Stimulated activated CD4-positive, alpha-beta T cell treated with anti-CD3 and anti-CD28 coated beads, Interleukin-4, amount 100 ng/mL, for 1 hour (primary cell): ENCODE measurements around the gene CSTF1.
"Not testable (repeated sequence)": the region's sequence is repeated elsewhere in the genome, so short reads cannot be mapped to it uniquely, and the experiment has no call there.

ENCODE experiments used
- DNase-seq: peaks from one replicate; pipeline ENCODE4 v3.0.0-alpha.2; 2020

CSTF1 gene

DNA sequence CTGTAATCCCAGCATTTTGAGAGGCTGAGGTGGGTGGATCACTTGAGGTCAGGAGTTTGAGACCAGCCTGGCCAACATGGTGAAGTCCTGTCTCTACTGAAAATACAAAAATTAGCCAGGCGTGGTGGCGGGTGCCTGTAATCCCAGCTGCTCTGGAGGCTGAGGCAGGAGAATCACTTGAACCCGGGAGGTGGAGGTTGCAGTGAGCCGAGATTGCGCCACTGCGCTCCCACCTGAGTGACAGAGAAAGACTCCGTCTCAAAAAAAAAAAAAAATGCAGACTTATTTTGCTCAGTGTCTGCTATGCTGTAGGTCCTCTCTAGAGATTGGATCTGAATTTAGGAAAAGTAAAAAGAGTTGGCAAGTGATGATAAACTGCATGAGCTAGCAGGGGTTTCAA is 18.8 kb downstream of the CSTF1 start:
- not testable (repeated sequence) for DNase-seq

DNA sequence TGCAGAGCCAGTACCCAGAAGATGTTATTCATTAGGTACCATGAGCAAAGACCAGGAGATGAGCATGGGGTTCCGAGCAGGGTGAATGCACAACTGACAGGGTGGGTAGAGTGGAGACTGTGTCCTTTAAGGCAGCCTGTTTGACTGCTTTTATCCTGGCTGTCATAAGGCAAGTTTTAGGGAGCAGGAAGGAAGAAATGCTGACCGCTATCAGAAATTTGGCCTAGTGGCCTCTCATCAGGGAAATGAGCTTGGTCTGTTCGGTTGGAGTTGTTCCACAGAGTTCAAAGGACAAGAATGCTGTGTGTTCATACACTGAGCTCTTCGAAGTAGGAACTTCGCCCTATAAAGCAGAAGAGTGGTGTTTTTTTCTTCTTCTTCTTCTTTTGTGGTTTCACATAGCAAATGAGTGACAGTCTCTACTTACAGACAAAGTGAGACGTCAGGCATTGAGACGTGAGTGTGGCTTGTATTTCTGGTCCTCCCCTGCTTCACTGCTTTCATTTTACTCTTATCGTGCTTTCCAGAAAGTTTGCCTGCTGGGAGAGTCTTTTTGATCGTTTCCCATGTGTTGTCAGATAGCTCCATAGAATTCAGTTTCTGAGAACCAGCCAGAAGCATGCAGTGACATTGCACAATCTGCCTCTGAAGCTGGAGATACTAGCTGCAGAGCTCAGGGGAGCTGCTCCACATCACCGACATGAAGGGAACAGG is 19.5 kb downstream of the CSTF1 start, which contains the start of gene CASS4:
Gene CASS4, plus strand, starts transcription at position 502 of the 714 bp plus-strand sequence. Its CDS starts 199 bp downstream, at position 701.
- DNase-seq = no peak

DNA sequence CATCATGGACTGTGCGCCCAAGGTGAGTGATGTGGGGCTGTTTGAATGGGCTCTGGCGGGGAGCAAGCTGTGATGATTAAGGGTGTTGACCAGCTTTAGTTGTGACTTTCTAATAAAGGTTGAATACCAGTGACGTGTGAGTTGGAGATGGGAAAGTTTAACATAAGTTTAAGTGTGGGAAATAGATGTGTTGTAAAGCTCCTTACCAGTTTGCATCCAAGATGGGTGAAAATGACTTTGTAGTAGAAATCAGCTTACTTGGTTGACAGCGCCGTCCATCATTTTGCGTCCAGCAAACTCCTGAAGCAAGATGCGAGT is 20.0 kb downstream of the CSTF1 start:
- DNase-seq = no peak

DNA sequence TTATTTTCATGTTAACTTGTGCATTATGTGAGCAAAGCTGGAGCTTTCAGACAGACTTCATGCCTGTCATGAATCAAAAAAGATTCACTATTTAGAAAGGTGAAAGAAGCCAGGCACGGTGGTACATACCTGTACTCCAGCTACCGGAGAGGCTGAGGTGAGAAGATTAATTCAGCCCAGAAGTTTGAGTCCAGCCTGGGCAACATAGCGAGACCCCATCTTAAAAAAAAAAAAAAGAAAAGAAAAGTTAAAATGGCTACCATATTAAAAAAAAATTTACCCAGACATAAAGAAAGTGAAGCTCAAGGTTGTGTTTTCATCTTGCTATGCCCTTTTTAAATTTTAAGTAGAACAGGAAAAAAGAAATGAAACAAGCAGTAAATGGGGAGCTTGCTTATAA is 20.5 kb downstream of the CSTF1 start:
- DNase-seq = no peak

DNA sequence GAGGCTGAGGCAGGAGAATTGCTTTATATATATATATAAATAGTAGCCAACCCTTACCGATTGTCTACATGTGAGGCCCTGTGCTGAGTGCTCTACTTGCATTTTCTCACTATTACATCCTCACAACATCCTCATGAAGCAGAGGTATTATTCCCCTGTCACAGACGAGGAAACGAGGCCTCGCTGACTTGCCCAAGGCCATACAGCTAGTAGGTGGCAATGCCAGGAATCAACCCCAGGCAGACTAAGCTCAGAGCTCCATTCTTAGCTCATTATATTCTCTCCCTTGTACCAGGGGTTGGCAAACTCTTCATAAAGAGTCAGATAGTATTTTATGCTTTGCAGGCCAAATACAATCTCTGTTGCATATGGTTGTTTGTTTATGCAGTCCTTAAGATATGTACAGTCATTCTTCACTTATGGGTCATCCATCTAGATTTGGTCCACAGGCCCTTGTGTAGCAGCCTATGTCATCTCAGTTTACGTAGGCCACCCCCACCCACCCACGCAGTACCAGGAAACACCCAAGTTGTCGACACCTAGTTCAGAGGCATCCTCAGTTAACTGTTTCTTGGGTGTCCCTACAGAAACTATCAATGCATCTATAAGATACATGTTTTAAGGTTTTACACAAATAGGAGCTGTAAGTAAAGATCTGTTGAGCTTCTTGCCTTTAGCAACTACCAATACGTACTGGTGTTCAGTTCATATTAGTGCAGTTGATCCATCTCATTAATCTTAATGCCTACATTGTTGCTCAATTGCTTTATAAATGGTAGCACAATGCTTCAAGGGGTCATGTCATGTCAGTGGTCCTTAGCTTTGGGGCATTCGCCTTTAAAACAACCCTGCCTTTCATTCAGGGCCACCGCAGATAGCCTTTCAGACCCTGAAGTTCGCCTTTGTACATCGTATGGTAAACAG is 22.7 kb downstream of the CSTF1 start:
- peak; percentile 61 for DNase-seq

DNA sequence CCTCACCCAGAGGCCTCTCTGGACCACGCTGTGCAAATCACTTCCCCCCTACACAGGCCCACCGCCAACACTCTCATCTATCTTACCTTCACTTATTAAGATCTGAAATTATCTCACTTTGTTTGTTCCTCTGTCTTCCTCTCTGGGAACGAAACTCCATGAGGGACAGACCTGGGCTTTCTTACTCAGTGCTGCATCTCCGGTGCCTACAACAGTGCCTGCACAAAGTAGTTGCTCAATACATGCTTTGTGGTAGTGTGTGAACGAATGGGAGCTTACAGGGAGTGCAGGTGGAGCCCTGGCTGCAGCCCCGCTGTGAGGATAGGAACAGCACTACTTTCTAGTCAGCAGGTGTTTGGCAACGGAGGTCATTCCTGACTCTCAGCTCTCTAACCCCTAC is 25.0 kb downstream of the CSTF1 start:
- DNase-seq = no peak

DNA sequence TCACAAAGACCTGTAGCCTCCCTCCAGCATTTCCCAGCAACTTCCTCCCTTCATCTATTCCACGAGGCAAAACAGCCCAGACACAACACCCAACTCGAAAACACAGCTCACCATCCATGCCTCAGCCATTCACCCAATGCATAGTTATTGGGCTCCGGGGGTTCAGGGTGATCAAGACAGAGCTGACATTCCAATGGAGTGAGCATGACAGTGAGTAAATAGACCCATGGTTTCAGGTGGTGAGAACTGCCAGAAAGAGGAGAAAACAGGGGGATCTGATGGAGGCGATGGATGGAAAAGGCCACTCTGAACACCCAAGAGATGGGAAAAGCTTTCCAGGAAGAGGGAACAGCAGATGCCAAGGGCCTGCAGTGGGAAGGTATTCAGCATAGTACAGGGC is 25.5 kb downstream of the CSTF1 start:
- no peak for DNase-seq

DNA sequence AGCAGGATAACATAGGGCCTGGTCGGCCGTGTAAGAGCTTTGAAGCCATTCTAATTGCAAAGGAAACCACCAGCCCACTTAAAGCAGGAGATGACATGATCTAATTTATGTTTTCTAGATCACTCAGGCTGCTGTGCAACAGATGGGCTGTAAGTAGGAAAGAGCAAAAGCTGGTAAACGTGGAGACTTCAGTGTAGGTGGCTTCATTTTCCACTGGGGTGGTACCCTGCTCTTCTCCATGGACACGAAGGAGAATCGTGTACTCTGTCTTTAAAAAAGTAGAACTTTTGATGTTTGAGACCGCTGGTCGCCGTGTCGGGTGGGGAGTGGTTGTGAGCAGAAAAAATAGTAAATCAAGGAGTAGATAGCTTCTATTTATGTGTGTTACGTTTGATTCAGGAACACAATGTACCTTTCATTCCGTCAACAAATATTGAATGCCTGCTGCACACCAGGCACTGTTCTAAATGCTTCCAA is 26.0 kb downstream of the CSTF1 start:
- no peak for DNase-seq

DNA sequence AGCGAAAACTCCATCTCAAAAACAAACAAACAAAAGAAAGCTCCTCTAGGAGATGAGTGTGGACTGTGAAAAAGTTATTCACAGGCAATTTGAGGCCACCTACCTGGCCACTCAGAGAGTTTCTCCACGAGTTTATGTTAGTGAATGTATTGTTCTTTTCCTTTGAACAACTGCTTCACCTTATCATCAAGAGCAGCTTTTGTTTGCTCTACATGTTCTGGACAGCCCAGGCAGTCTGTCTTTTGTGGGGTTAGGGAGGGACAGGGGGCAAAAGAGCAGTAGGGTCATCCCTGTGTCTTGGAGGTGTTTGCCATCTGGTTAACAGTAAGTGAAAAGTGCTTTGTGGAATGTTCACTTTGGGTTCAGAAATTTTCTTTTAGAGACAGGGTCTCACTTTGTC is 27.6 kb downstream of the CSTF1 start:
- DNase-seq = no peak

DNA sequence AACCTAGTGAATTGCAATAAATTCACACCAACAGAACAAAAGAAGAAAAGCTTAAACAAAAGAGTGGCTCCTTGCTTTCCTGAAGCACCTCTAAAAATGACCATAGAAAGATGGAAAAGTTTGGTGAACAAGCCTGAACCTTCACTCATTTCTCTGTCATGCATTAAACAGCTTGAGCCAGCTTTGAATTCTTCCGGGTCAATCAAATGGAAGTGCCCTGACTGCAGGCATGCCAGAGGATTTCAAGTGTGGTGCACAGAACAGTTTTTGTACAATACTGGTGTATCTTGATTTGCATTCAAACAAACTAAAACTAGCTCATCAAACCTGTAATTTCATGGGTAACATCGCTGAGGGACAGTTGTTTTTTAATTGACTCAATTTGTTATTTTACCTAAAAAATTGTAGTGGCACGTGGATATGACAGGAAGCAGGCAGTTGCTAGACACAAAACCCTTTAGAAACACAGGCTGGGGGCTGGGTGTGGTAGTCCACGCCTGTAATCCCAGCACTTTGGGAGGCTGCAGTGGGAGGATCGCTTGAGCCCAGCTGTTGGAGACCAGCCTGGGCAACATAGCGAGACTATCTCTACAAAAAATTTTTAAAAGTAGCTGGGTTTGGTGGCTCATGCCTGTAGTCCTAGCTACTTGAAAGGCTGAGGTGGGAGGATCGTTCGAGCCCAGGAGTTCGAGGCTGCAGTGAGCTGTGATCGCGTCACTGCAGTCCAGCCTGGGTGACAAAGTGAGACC is 28.7 kb downstream of the CSTF1 start:
- DNase-seq = no peak

DNA sequence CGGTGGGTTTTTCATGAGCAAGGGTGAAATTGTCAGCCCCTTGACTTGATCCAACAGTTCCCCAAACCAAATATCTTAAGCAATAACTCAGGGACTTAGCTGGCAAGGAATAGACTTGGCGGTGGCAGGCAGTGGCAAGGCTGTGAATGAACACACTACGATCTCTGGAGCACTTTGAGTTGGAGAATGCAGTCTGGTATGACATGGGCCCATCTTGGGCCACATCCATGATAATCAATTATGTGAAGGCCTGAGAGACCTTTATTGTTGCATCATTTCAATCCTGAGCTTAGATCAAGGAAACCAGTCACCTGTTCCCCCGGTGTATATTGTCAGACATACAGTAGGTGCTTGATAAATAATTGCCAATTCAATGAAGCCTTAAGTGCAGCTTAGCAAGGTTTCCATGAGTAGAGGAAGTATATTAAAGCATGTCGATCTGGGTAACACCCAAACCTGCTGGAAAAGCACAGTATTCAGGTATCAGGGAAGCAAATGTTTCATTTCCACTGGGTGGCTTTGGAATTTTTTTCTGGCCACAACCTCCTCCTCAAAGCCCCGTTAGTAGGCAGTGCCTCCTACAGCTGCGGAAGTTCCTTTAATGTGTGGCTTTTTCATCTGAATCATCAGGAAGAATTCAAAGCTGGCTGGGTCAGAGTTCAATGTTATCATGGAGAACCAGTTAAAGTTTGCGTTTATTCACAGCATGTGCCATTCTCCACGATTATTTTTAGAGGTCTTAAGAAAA is 29.8 kb downstream of the CSTF1 start:
- no peak for DNase-seq

DNA sequence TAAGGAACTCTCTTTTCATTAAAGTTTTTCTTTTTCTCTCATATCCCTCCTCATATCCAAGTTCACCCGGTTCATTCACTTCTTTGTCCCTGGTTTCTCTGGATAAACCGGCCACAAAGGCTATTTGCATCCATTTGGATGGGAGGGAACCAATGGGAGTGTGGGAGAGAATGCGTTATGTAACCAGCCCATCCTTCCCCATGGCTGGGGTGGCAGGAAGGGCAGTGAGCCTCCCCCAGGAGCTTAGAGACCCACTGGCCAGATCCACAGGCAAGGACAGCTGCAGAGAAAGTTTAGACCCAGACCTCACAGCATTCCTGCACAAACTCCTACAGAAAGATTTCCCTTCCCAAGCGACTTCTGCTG is 30.4 kb downstream of the CSTF1 start:
- no peak for DNase-seq

DNA sequence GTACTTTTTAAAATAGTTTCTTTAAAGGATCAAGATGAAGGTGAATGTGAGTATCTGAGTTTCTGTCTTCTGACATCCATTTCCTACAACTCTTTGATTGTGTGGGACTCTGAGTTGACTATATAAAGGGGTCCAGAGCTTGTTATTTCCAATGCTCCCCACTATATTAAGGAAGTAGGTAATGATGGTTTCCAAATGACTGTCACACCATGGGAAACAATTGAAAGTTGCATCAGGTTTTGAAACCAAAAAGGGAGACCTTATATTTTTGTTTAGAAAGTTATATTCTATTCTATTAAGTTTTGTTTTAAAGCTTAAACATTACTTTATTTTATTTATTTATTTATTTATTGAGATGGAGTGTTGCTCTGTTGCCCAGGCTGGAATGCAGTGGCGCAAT is 30.8 kb downstream of the CSTF1 start:
- DNase-seq = no peak

DNA sequence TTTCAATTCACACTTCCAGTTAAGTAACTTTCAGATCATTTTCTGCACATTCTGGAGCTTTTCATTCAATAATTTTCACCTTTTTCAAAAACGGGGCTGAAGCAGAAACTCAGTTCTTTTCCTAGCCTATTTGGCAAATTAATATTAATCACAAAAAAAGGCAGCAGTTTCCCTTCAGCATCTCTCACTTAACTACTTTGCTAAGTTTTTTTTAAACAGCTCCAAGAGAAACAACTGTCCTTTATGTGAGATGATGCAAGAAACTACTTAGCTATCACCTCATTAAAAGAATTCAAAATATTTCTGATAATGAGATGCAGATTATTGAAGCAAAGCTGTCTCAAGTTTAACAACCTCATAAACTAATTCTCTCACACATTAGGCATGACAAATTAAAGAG is 31.4 kb downstream of the CSTF1 start:
- no peak for DNase-seq

DNA sequence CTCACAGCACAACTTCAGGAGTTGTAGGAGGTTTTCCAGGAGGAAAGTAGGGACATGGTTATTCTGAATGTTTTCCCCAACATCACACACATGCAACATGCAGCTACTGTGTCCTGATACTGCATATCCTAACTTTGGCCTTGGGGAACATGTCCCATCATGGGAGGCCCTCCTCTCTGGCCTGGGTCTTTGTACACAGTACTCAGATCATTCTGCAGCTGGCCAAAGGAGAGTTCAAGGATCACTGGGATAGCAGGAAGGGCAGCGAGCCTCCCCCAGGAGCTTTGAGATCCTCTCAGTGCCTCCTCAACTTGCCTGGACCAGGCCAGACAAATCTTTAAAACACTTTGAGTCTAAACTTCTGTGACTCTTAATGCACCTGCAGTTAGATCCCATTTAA is 32.5 kb downstream of the CSTF1 start:
- no peak for DNase-seq

DNA sequence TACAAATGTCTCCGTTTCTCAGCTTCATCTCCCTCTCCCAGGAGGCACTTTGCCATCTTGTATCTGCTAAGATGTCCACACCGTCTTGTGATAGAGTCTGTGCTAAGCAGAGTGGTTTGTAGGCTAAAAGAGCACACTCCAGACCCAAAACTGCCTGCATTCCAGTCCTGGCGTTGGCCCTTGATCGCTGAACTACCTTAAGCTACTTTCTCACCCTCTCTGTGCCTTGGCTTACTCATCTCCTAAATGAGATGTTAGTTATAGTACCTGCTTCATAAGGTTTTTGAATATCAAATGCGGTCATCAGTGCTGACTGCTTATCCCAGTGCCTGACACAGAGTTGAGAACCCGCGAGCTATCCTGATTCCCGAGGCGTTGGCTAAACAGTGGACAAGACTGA is 33.6 kb downstream of the CSTF1 start:
- no peak for DNase-seq

DNA sequence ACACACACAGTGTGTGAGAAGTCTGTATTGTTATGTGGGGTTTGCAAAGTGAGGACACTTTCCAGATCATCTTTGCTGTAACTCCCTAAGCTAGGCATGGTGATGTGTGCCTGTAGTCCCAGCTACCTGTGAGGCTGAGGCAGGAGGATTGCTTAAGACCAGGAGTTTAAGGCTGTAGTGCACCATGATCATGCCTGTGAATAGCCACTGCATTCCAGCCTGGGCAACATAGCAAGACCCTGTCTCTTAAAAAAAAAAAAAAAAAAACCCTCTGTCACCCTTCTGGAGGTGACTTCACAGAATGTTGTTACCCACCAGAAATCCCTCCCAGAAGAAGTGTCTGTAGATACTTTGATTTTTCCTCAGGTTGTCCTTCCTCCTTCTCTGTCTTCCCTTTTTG is 34.5 kb downstream of the CSTF1 start:
- no peak for DNase-seq

DNA sequence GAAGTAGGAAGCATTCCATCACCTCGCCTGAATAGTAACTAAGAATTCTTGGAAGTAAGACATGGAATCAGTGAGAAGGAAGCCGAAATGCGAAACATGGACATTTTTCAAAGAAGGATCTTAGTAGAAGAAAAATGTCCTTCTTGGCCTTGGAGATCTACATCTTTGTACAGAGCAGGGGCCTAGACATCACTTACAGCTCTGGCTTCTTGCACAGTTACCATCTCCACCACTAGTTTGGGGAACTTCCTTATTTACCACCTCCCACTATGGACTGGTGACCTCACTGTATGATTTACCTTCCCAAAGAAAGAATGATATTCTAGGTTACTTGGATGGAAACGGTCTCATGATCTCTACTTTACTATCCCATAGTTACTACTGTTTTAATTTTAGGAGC is 35.4 kb downstream of the CSTF1 start:
- no peak for DNase-seq

DNA sequence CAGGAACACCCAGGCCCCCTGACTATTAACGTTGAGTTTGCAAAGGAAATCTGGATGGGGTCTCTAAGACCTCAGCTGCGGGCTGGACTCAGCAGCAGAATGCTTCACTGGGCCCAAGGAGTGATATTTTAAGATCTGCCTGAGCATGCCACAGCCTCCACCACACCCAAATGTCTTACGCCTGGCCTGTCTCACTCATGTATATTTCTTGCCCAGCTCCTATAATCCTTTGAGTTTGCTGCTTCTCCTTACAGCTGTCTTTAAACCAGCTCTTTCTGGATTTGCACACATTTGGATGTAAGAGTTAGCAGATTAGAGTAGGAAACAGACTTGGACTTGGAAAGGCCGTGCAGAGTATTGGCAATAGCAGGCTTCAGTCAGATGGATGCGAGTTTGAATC is 36.0 kb downstream of the CSTF1 start:
- no peak for DNase-seq

DNA sequence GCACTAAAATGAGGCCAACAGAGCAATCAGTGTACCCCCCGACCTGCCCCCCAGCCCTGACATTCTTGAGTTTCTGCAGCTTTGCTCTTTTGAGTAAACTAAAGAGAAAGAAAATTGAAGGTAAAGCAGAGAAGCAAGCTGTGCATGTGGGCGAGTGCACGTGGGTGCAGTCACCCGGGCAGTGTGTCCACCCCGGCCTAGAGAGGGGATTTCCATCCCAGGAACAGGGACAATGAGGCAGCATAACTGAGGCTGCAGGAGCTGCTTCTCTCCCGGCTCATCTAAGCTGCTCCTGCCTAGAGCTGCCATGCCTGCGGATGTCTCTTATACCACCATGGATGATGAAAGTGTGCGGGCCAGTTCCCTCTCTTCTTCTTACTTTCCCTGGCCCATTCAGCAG is 36.4 kb downstream of the CSTF1 start:
- DNase-seq = no peak

DNA sequence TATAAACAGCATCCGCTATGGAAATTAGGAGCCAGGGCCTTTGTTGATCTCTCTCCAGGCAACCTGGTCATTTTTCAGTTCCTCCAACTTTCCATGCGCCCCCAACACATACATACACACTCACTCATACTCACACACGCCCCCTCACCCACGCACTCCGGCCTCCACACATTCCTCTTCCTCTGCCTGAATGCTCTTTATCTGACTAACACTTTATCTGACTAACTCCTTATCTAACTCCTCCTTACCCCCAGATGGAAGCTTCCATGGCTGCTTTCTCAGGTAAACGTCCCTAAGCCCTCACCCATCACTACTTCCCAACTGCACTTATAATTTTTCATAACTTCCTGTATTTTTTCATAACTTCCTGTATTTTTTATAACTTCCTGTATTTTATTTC is 37.1 kb downstream of the CSTF1 start:
- DNase-seq = peak; percentile 62

DNA sequence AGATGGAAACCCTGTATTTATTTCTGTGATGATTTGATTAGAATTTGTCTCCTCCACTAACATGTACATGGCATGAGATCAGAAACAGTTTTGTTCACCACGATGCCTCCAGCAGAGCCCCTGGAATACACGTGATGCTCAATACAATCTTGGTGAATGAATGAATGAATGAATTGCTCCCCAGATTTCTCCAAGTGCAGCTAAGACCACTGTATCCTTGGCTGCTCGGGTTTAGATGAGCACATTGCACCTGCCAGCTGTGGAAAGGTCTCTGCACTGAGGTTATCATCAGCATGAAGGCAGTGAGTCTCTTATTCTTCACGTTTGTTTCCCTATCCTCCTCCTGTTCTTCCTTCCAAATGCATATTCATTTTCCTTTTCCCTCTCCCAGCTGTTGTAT is 37.5 kb downstream of the CSTF1 start:
- no peak for DNase-seq

DNA sequence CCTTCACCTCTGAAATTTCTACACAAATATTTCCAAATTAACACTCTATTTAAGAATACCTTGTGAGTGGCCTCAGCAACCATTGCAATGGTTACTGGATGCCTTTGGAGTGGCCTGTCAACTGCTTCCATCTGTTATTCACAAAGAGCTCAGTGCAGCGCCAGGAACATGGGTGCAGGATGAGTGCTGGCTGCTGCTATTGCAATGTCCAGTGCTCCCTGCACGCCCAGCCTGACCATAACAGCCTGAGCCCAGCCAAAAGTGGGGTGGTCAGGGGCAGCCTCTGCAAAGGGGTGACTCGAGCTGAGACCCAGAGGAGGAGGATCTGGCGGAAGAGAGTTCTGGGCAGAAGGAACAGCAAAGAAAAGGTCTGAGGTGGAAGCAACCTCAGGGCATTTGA is 38.0 kb downstream of the CSTF1 start:
- no peak for DNase-seq
